K562 treated with DMSO at 1 percent for 4 hours (cell line): ENCODE data around the gene TADA2B. TPM values are rescaled to one million over a fixed set of nuclear protein-coding genes. Genes with fewer than 3 reads are reported as not detected.

ENCODE experiments used
- total RNA-seq: library from RNA; unstranded; fragments of 300-600 nt; gene quantifications from 2 replicates; pipeline ENCODE4 v1.2.3, GENCODE V29; 2022; ENCODE audit not compliant: insufficient read depth

TADA2B gene
- 14.6 and 17.7 TPM in 2 replicates for total RNA-seq

GRCh38 chr4:7043284-7044136 is at the start of gene TADA2B:
Gene TADA2B, plus strand, starts transcription at chr4:7043372. Its CDS starts 208 bp downstream, at chr4:7043580.

GRCh38 chr4:7067452-7068278 is 24.5 kb downstream of the TADA2B start, which contains the start of gene GRPEL1:
Gene GRPEL1, minus strand, starts transcription at chr4:7068064. Its CDS starts 32 bp downstream, at chr4:7068032.

Other genes starting within 250 kb of the TADA2B start
- gene TBC1D14, start 133.5 kb upstream of the TADA2B start, total RNA-seq: 32.9 and 42.7 TPM in 2 replicates
- gene GRPEL1, start 24.7 kb downstream of the TADA2B start, total RNA-seq: 14.0 and 19.1 TPM in 2 replicates
- not detected in 2 replicates for gene SORCS2, start 149.2 kb downstream of the TADA2B start, total RNA-seq